HG03139 (cell line): Measurements from ENCODE around the gene OR6S1.
"Not testable (repeated sequence)": the region's sequence is repeated elsewhere in the genome, so short reads cannot be mapped to it uniquely, and the experiment has no call there.

ENCODE experiments used
- ATAC-seq: cut with Tn5 transposase; IDR thresholded peaks from one replicate; pipeline ENCODE4 v1.9.1; 2021; ENCODE audit not compliant: unreplicated experiment

OR6S1 gene

GRCh38 chr14:20671597-20672283 is 30.2 kb upstream of the OR6S1 start:
- no peak for ATAC-seq

DNA sequence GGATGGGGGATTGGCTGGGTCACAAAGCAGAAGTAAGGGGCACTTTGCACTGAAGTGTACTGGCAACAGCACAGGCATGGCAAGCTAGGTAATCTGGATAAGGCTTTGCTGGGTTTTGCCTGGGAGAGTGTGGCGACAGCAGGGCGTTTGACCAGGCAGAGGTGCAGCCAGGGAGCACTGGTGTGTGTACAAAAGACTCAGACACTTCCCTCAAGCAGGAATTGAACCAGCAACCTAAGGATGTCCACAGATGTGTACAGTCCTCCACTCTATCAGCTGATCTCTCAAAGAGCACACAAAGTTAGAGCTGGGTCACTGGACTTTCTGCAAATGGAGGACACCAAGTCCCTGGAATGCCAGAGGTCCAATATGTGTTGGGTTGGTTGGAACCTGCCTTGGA is 27.5 kb upstream of the OR6S1 start:
- ATAC-seq: no peak

DNA sequence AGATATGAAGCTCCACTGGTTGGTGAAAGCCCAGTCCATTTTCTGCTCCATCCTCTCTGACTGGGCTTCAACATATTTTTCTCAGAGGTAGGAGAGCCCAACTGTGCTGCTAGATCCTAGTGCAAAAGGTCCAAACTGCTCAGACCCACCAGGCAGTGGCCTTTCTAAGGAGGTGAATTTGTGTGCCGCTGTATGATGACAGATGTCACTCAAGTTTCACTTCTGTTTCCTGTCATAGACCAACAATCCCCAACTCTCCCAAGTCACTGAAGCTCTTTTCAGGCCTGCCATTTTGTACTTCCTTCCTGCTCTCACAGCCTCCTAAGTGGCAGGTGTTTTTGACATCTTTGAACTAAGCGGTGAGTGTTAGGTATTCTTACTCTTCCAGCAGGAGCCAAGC is 26.5 kb upstream of the OR6S1 start:
- peak; percentile 69 for ATAC-seq

- ATAC-seq: not testable (repeated sequence)
These were observed 25.0 kb upstream of the OR6S1 start for GRCh38 chr14:20666400-20666961.

DNA sequence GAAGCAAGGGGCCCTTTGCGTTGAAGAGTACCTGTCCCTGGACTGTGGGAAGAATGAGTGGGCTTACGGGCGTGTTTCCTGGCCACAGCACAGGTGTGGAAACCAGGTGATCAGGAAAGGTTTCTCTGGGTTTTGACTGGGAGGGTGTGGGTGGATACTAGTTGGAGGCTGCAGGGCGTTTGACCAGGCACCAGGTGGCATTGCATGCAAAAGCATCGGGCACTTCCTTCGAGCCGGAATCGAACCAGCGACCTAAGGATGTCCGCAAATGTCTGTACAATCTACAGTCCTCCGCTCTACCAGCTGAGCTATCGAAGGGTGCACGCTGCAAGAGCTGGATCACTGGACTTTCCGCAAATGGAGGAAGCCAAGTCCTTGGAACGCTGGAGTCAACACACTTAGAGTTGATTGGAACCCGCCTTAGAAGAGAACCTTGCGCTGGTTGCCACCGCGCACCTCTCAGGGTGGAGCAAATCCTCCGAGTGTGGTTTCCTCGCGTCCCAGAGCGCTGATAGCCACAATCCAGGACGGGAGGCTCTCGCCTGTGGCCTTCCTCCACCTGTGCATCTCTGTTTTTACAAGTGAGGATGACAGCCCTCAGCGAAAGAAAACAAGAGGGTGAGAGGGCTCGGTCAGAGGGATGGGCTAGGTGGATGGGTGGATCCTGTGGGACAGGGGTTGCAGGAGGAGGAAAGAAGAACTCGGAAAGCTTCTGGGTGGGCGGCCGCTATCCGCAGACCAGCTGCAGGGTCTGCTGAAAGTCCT is 21.7 kb upstream of the OR6S1 start:
- ATAC-seq: peak; percentile 51

GRCh38 chr14:20661197-20661596 is 19.7 kb upstream of the OR6S1 start:
- no peak for ATAC-seq

- no peak for ATAC-seq
These were observed 18.4 kb upstream of the OR6S1 start for GRCh38 chr14:20659813-20660395.

DNA sequence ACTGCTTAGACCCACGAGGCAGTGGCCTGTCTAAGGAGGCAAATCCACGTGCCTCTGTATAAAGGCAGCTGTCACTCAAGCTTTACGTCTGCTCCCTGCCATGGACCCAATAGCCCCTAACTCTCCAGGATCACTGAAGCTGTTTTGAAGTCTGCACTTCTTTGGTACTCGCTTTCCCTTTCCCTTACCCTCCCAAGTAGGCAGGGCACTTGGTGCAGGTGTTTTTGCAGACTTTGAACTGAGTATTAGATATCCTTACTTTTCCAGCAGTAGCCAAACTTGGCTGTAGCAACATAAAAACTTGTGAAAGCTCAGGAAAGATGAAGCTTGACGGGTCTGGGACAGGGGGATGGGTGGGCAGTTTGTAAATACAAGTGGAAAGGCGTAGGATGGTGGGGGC is 17.8 kb upstream of the OR6S1 start:
- ATAC-seq: no peak

GRCh38 chr14:20658246-20658645 is 16.8 kb upstream of the OR6S1 start:
- no peak for ATAC-seq

DNA sequence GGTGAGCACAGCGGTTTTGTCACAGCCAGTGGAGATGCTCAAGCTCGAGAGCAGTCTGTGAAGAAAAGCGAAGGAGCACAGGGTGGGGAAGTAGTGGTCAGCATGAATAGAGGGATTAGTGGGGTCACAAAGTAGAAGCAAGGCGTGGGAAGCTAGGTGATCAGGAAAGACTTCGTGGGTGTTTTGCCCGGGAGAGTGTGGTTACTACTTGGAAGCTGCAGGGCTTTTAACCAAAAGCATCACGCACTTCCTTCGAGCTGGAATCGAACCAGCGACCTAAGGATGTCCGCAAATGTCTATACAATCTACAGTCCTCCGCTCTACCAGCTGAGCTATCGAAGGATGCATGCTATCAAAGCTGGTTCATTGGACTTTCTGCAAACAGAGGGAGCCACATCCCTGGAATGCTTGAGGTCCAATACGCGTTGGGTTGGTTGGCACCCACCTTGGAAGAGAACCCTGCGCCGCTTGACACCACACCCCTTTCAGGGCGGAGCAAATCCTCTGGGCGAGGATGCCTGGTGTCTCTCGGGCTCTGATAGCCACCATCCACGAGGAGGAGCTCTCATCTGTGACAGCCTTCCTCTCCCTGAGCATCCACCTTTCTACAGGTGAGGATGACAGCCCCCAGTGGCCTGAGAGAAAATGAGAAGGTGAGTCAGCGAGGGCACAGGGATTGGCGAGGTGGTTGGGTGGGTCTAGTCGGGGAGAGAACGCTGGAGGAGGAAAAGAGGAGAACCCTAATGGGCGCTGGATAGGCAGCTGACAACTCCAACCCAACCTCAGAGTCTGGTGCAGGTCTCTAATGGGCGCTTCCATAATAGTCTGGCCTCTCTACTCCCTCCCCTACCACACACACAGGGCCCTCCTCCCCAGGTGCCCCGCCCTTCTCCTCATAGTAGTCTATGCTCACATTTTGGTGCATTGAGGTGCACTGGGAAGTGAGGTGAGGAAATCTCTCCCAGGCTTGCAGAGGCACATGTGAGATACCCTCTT is 16.0 kb upstream of the OR6S1 start:
- ATAC-seq: no peak

- ATAC-seq: no peak
These were observed 14.8 kb upstream of the OR6S1 start for GRCh38 chr14:20656274-20656673.

DNA sequence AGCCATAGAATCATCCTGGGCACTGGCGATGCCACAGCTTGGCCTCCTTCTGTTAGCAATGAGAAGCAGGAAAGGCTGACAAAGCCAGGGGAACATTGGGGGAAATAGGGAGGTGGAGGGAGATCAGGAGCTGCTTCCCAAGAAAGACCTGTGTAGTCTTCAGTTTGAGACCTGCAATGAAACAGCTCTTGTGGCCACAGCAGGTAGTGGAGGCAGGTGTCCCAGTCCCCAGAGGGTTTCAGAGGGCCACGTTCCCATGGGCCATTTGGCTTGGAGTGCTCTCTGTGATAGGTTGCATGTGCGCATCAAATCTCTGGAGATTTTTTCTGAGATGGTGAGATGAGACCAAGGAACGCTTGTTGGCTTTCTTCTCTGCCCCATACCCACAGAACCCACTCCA is 14.4 kb upstream of the OR6S1 start:
- no peak for ATAC-seq

GRCh38 chr14:20652996-20653975 is 11.8 kb upstream of the OR6S1 start:
- ATAC-seq: no peak

- ATAC-seq: no peak
These were observed 4.0 kb upstream of the OR6S1 start for GRCh38 chr14:20645481-20645880.

DNA sequence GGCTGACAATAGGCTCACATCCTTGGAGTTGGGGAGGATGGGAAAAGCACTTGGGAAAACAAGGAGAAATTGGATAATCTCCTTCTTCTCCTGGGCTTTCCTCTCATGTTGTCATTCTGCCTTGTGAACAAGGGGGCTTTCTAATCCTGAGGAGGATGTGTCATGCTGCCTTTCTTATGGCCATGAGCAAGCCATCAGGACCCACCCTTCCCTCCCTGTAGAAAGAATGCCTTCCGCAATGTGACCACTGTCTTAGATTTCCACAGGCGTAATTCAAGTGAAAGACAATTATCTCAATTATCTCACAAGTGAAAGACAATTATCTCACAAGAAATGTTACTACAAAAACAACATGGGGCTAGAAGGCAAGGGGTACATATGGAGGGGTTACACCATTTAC is 3.0 kb upstream of the OR6S1 start:
- no peak for ATAC-seq

DNA sequence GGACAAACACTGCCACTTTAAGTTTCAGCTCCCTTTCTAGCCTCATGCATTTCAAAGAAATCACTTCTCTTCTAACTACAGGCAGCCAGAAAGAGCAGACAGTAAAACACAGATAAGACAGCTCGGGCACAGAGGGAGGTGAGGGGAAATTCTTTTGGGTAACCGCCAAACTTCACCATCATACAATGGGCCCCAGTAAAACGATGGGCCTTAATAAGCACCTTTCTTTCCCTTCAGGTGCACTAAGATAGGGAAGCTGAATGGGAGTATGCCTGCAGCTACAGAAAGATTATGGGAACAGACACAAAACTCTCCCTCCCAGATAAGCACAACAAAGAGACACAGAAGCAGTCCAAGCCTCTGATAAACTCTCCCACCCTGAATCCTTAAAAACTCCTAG is 1.3 kb upstream of the OR6S1 start:
- not testable (repeated sequence) for ATAC-seq

- ATAC-seq: no peak
These were observed 691 bp upstream of the OR6S1 start for GRCh38 chr14:20642182-20642581.

DNA sequence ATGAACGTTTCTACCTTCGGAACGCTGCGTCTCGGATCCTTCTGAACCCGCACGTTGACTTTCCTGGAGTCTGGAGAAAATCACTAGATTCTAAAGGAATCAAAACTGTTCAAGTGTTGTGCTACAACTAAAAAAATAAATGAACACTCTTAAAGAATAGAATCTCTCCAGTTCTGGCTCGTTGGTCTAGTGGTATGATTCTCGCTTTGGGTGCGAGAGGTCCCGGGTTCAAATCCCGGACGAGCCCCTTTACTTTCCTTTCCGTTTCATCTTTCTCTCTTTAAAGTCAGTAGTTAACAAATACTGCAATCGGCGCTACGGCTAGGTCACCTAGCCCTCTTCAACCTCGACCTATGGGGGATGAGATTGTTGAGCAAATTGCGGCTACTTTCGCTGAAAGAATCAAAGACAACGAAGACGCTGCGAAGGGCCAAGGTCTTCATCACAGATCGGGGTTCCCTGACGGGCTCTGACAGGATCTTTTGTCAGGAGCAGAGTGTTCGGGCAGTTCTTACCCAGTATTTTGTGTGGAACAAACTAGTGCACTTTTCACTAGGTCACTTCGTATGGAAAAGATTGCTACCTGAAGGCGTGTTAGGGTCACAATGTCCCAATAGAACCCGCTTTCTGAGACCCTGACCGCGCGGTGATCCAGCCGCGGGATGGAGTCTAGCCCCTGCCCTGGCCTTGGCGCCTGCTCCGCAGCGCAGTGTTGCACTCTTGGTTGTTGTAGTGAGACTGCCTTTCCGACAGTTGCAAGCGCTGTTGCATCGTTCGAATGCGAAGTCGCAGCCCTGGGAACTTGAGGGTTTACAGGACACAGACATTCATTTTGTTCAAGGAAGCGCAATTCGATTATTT is 8.4 kb downstream of the OR6S1 start:
- ATAC-seq: peak; percentile 55

DNA sequence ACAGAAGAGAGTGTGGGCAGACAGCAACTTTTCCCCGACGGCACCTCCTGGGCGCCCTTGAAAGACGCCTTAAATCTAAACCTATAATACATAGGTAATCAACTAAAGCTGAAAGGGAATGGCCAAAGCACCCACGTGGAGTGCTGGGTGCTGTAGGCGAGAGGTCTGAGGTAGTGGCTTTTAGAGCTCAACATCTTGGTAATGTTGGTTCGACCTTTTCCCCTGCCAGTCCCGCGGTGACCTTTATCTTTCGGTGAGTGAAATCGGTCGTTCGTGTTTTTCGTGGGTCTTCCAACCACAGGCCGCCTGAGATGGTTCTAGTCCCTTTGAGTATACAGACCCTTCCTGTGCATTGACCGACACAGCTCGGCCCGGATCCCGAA is 9.1 kb downstream of the OR6S1 start:
- peak; percentile 4 for ATAC-seq
